ENCODE data around the gene GABRG3. TPM values are rescaled to one million over a fixed set of nuclear protein-coding genes. Genes with fewer than 3 reads are reported as not detected.

GABRG3 gene
- polyA plus RNA-seq, 1 donor (not counting 4 experiments of a cell fraction or from before 2014, with no cell fraction given): not detected

- Histone ChIP-seq H2AFZ (ENCODE audit: control insufficient read depth, low read length) (no peak overlapping the region), H3K4me3 (ENCODE audit: control insufficient read depth in 2 of 3, extremely low read depth in 1 of 3, insufficient read depth in 2 of 3, low read depth in 1 of 3, low read length in 3 of 3) (no peak overlapping the region), H3K79me2 (ENCODE audit: control insufficient read depth, insufficient read depth, low read length) (no peaks in the 10 kb centered on the region), H3K9me1 (ENCODE audit: control insufficient read depth, extremely low read depth, insufficient read depth, low read length) (no peaks in the 10 kb centered on the region), H3K27me3 (ENCODE audit: control insufficient read depth, extremely low read depth, insufficient read depth, low read length) (no peaks in the 10 kb centered on the region), H3K9ac (ENCODE audit: control insufficient read depth, extremely low read depth, insufficient read depth, low read length) (no peak overlapping the region), H4K20me1 (ENCODE audit: control insufficient read depth, extremely low read depth, insufficient read depth, low read length) (no peaks in the 10 kb centered on the region), H3K9me3 (ENCODE audit: control insufficient read depth, low read depth, low read length) (peaks cover 4% of the 10 kb centered on the region), H3K4me1 (ENCODE audit: control insufficient read depth, extremely low read depth, insufficient read depth, low read length) (no peaks in the 10 kb centered on the region), H3K27ac (ENCODE audit: control insufficient read depth, insufficient read depth, low read length) (no peak overlapping the region), H3K4me2 (ENCODE audit: control insufficient read depth, extremely low read depth, insufficient read depth, low read depth, low read length) (no peak overlapping the region), H3K36me3 (ENCODE audit: control insufficient read depth in 2 of 2, extremely low read depth in 1 of 2, insufficient read depth in 2 of 2, low read length in 2 of 2) (no peaks in the 10 kb centered on the region)
- TF ChIP-seq EZH2 (IDR thresholded peaks at IDR 0.05; ENCODE audit: low read length) (no peak), CTCF (optimal IDR thresholded peaks at IDR 0.05 in 1 of 3, IDR thresholded peaks at IDR 0.05 in 1 of 3, conservative IDR thresholded peaks at IDR 0.05 in 1 of 3; ENCODE audit: extremely low read depth in 1 of 3, insufficient read depth in 2 of 3, low read length in 3 of 3) (no peak)
- FAIRE-seq (no peak), DNase-seq (ENCODE audit: low read depth, low spot score) (no peak)
- dilution Hi-C loops (cut with MboI; ENCODE audit: extremely low pct_ligation_motif_present, low sequenced_read_pairs): no loop called here
These were observed 29.5 kb upstream of the GABRG3 start for GRCh38 chr15:26941489-26941888.

GRCh38 chr15:26943866-26944265 is 27.1 kb upstream of the GABRG3 start:
- Histone ChIP-seq H3K4me3 (ENCODE audit: control insufficient read depth in 2 of 3, extremely low read depth in 1 of 3, insufficient read depth in 2 of 3, low read depth in 1 of 3, low read length in 3 of 3) (no peak overlapping the region), H3K27me3 (ENCODE audit: control insufficient read depth, extremely low read depth, insufficient read depth, low read length) (no peaks in the 10 kb centered on the region), H2AFZ (ENCODE audit: control insufficient read depth, low read length) (no peak overlapping the region), H3K4me2 (ENCODE audit: control insufficient read depth, extremely low read depth, insufficient read depth, low read depth, low read length) (no peak overlapping the region), H3K36me3 (ENCODE audit: control insufficient read depth in 2 of 2, extremely low read depth in 1 of 2, insufficient read depth in 2 of 2, low read length in 2 of 2) (no peaks in the 10 kb centered on the region), H3K79me2 (ENCODE audit: control insufficient read depth, insufficient read depth, low read length) (no peaks in the 10 kb centered on the region), H4K20me1 (ENCODE audit: control insufficient read depth, extremely low read depth, insufficient read depth, low read length) (no peaks in the 10 kb centered on the region), H3K4me1 (ENCODE audit: control insufficient read depth, extremely low read depth, insufficient read depth, low read length) (no peaks in the 10 kb centered on the region), H3K27ac (ENCODE audit: control insufficient read depth, insufficient read depth, low read length) (no peak overlapping the region), H3K9me1 (ENCODE audit: control insufficient read depth, extremely low read depth, insufficient read depth, low read length) (no peaks in the 10 kb centered on the region), H3K9ac (ENCODE audit: control insufficient read depth, extremely low read depth, insufficient read depth, low read length) (no peak overlapping the region), H3K9me3 (ENCODE audit: control insufficient read depth, low read depth, low read length) (no peaks in the 10 kb centered on the region)
- no peak for DNase-seq (ENCODE audit: low read depth, low spot score)
- TF ChIP-seq CTCF (optimal IDR thresholded peaks at IDR 0.05 in 1 of 3, IDR thresholded peaks at IDR 0.05 in 1 of 3, conservative IDR thresholded peaks at IDR 0.05 in 1 of 3; ENCODE audit: extremely low read depth in 1 of 3, insufficient read depth in 2 of 3, low read length in 3 of 3): no peak
- no peak for TF ChIP-seq EZH2 (IDR thresholded peaks at IDR 0.05; ENCODE audit: low read length)
- FAIRE-seq: no peak
- dilution Hi-C loops (cut with MboI; ENCODE audit: extremely low pct_ligation_motif_present, low sequenced_read_pairs): no loop called here
